D341Med (cell line): ENCODE measurements around the gene HSD3B1.

ENCODE experiments used
- DNase-seq: peaks from one replicate; pipeline ENCODE4 v3.0.0; 2012; ENCODE audit warnings: low spot score

The HSD3B1 gene

GRCh38 chr1:119506941-119507340 lies at the start of gene HSD3B1:
Gene HSD3B1, plus strand, starts transcription at chr1:119507210. Its CDS starts 267 bp downstream, at chr1:119507477.
- no peak for DNase-seq

DNA sequence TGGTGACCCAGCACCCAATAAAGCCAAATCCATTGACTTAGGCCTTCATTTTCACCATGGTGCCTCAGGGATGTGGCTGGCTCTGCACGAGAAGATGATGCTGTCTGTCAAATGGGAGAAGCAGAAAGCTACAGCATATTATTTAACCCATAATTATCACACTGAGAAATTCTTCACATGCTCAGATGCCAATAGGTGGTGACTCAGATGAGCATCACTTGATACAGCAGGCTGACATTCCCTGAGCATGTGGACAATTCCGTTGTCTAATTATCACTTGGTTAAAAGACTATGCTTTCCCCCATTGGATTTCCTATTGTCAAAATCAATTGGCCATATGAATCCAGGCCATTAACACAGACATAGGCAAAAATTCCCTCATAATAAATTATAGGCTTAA lies 44.0 kb upstream of the HSD3B1 start:
- no peak for DNase-seq

- no peak for DNase-seq
Measured at GRCh38 chr1:119463569-119463968, 43.4 kb upstream of the HSD3B1 start.

DNA sequence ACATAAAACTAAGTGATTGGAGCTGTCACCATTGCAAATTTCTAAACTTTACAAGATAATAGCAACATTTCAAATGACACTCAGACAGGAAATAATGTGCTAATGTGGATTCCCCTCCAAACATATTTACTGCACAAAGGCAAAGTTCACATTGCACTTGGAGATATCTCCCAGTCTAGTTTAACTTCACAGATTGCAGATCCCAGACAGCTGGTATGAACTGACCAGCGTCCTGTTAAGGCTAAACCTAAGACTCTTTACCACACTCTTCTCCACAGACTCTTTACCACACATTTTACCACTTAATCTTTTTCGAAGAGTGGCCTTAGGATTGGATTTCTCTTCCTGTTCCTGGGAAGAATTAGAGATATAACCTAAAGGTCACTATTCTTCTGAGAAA lies 40.6 kb upstream of the HSD3B1 start:
- no peak for DNase-seq

GRCh38 chr1:119467219-119467618 lies 39.8 kb upstream of the HSD3B1 start:
- no peak for DNase-seq

DNA sequence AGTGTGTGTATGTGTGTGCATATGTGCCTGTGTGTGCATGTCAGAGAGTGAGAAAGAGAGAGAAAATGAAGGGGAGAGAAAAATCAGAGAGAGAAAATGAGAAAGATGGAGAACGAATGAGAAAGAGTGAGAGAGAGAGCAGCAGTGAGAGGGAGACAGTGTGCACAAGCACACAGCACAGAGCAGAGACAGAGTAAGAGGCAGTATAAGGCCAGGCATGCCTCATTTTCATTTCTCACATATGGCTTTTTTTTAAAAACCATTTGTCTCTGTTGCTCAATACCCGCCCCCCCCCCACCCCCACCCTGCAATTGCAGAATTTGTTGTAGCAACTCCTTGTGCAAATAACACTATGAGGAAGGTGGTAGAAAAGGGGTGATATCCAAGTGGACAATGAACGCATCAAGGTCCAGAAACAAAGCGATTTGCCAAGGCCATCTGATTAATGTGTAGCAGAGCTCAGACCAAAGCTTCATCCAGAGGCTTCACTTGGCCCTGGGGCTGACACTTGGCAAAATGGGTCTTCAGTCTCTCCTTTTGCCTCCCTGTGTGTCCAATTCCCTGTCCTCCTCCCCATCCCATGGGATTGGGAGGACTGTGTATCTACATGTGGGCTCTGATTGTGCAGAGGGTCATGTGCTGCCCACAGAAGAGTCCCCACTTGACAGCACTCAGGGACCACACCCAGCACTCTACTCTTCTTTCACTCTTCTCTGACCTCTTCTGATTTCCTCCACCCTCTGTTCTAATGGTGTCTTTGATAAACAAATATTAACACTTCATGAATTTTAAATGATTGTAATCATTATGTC lies 38.9 kb upstream of the HSD3B1 start:
- no peak for DNase-seq

DNA sequence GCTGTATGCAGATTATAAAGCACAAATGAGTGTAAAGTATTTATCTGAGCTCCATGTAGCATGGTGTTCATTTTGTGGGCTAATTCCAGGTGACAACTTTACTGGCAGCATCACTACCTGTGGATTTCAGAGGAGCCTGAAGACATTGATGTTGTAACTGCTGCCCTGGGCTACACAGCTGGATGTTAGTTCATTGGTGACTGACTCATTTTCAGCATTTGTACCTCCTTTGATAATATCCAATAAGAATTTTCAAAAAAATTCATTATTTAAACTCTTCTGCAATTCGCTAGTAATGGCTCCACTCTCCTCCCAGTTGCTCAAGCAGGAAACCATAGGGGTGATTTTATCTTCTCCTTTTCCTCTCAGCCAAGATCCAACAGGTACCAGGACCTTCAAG lies 37.3 kb upstream of the HSD3B1 start:
- no peak for DNase-seq

DNA sequence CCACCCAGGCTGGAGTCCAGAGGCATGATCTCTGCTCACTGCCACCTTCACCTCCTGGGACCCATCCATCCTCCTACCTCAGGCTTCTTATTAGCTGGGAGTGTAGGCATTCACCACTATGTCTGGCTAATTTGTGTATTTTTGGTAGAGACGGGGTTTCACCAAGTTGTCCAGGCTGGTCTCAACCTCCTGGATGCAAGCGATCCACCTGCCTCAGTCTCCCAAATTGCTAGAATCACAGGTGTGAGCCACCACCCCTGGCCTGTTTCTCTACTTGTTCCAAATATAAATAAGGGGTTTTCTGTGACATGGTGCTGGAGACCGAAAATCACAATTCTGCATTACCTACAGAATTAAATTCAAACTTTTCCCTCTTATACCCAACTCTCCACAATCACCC lies 36.6 kb upstream of the HSD3B1 start:
- no peak for DNase-seq

DNA sequence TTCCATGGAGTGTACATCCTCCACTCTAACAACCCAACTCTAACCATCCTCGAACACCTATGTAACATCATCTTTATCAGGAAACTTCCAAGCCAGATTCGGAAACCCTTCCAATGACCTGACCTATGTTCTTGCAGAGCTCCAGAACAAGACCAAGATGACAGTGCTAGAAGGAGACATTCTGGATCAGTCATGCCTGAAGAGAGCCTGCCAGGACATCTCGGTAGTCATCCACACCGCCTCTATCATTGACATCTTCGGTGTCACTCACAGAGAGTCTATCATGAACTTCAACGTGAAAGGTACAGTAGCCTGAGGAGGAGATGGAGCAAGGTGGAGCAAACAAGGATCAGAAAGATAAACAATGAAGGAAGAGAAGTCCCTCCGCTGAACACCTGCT lies 36.1 kb upstream of the HSD3B1 start:
- DNase-seq = no peak

DNA sequence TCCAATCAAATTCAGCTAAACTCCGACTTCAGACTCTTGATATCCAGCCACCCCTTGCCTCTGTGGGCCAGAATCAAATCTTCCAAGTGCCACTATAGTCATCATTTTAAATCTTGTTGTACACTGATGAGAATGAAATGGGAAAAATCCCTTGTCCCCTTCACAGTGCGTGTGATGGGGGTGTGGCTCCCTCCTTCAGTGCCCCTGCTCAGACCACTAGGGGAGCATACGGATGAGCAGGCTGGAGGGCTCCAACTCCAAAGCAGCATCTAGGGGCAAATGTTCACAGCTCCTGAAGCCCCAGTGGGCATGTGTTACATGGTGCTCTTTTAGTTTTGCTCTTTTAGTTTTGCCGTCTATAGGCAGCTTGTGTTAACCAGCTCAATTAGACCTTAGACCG lies 35.4 kb upstream of the HSD3B1 start:
- no peak for DNase-seq

DNA sequence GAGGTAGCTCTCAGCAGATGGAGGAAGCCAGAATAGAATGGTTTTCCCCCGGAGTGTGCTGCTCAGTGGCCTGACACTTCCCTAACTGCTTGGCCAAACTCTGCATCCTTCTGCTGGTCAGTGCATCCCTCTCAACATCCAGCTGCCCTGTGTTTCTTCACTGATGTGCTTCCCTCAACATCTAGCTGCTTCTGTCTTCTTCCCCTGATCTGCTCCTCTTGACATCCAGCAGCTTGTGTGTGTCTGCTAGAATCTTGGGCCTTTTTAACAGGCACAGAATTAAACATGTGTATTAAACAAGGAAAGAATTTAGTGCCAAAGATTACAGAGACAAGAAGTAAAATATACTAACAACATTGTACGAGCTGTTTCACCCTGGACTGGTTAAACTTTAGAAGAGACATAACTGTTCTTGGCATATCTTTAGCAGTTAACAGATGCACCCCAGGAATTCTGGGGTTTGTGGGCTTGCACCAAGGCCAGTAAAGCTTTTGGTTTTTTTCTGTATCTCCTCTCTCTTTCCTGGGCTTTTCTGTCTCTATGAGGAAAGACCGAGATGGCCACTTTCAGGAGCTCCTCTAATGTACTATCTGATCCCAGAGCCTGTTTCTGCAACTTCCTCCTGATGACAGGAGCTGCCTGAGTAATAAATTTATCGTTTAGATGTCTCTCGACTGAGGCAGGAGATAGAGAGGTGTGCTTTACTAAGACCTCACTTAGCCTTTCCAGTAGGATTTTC lies 34.8 kb upstream of the HSD3B1 start:
- DNase-seq = no peak

GRCh38 chr1:119472819-119473175 lies 34.2 kb upstream of the HSD3B1 start:
- no peak for DNase-seq

GRCh38 chr1:119475866-119476439 lies 31.1 kb upstream of the HSD3B1 start:
- peak; percentile 69 for DNase-seq

GRCh38 chr1:119477710-119478109 lies 29.3 kb upstream of the HSD3B1 start:
- DNase-seq = no peak

DNA sequence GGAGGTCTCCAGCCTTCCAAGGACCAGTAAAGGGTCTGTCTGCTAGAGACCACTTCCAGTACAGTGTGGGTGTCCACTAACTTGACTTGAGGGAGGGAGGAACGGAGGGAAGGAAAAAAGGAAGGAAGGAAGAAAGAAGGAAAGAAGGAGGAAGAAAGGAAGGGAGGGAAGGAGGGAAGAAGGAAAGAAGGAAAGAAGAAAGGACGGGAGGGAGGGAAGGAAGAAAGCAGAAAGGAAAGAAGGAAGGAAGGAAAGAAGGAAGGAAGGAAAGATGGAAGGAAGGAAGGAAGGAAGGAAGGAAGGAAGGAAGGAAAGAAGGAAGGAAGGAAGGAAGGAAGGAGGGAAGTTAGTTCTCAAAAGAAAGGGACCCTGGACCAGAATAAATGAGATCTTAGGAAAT lies 26.8 kb upstream of the HSD3B1 start:
- DNase-seq = no peak

DNA sequence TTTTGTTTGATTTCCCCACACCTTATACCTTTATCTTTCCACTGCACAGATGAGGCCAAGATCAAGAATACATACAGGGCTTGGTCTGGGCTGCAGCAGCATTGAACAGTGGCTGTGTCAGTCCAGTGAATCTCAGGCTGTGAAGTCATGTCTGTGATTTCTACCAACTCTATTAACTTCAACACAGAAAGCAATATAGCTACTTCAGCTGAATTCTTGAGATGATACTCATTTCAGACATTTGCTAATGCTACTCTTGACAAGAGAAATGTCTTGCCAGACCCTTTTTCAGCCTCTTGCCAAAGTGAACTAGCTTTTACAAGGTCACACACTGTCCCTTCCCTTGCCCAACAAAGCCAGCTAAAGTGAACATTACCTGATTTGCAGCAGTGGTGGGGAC lies 25.1 kb upstream of the HSD3B1 start:
- no peak for DNase-seq

GRCh38 chr1:119482517-119483425 lies 24.2 kb upstream of the HSD3B1 start:
- DNase-seq = no peak

DNA sequence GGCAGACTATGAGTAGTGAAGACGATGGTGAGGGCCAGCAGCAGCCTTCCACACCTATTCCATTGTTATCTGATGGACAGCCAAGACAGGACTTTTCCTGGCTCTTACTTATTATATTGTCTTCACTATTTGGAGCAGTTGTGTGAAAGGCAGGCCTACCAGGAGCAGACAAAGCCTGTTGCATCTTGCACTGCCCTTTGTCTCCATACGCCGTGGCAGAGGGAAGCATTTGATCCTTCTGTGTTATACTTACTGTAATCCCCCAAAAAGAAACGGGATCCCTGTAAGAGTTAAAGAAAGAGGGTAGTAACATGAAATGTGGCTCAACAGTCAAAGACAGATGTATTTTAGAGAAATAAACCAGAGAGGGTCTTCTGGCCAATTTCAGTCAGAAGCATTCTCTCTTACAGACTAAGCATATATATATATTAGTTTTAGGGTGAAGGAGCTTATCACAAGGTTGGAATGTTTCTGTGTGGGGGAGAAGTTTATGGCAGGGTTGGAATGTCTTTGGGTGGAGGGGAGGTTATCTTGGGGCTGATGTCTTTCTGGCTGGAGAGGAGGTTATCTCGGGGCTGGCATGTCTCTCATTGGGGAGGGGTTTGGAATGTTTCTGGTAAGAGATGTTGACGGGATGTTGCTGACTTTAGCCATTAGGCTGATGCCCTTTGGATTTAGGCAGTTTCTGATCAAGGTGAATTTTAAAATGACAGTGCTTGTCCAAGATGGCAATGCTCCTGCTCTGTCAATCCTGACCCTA lies 23.4 kb upstream of the HSD3B1 start:
- DNase-seq = no peak

DNA sequence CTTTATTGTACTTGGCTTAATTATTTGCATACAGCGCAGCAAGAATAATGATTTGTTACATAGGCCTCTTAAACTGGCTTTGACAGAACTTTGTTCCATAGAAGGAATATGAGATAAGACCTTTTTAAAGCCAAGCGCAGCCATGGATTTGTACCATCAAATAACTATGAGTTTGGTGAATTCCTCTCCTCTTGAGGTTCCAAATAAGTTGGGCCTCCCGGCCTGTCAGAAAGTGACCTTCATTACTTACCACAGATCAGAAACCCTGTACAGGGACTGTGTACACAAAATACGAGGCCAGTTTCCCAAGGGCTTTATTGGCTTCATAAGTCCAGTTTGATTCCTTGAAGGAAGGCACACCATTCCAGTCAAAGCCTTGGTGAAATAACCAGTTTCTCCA lies 21.8 kb upstream of the HSD3B1 start:
- no peak for DNase-seq

DNA sequence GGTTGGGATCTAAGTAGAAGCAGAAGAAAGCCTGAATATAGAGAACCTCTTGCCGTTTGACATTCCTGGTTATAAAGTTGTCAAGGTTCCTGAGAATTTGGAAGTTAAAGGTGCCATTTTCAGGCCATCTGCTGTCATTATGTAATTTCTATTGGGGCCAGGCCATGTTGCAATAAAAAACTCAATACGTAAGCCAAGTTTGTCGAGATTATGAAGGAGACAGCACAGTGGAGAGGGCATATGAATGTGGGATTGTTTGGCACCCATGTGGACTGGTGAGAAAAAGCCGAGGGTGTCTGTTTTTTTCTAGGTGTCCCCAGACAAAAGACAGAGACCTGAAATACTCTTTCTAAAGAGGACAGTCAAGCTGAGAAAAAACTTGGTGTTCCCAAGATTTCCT lies 18.8 kb upstream of the HSD3B1 start:
- DNase-seq = no peak

DNA sequence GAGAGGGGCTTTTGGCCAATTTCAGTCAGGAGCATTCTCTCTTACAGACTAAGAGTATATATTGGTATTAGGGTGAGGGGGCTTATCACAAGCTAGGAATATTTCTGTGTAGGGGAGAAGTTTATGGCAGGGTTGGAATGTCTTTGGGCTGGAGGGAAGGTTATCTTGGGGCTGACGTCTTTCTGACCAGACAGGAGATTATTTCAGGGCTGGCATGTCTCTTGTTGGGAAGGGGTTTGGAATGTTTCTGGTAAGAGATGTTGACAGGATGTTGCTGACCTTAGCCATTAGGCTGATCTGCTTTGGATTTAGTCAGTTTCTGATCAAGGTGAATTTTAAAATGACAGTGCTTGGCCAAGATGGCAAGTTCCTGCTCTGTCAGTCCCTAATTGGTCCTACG lies 17.8 kb upstream of the HSD3B1 start:
- DNase-seq = no peak

GRCh38 chr1:119490925-119491324 lies 16.1 kb upstream of the HSD3B1 start:
- DNase-seq = no peak
